ENCODE results near the gene NCOR2. TPM values are rescaled to one million over a fixed set of nuclear protein-coding genes. Genes with fewer than 3 reads are reported as not detected.

Gene NCOR2
- total and polyA plus RNA-seq, 10 of the 15 experiments (the other 5 are each of a cell fraction or from before 2014, with no cell fraction given) = 0.43 to 179 (median 14.9) TPM

- no peak for FAIRE-seq
- TF ChIP-seq ZNF207 (IDR thresholded peaks at IDR 0.05; ENCODE audit: borderline replicate concordance) (no peak), SMC3 (IDR thresholded peaks at IDR 0.05; ENCODE audit: borderline replicate concordance, low read length) (no peak), USF2 (IDR thresholded peaks at IDR 0.05; ENCODE audit: borderline replicate concordance, low read depth, low read length) (no peak), POLR2AphosphoS2 (IDR thresholded peaks at IDR 0.05; ENCODE audit: low read depth, low read length) (no peak), ZNF622 (IDR thresholded peaks at IDR 0.05) (no peak), RB1 (IDR thresholded peaks at IDR 0.05; ENCODE audit: borderline replicate concordance) (no peak), GABPA (IDR thresholded peaks at IDR 0.05; ENCODE audit: low read depth) (no peak), KDM1A (IDR thresholded peaks at IDR 0.05; ENCODE audit: borderline replicate concordance) (no peak), ZNF687 (IDR thresholded peaks at IDR 0.05) (no peak), FOS (IDR thresholded peaks at IDR 0.05; ENCODE audit: borderline replicate concordance, extremely low read depth, insufficient read length) (no peak)
- TF ChIP-seq, protein P1, sequence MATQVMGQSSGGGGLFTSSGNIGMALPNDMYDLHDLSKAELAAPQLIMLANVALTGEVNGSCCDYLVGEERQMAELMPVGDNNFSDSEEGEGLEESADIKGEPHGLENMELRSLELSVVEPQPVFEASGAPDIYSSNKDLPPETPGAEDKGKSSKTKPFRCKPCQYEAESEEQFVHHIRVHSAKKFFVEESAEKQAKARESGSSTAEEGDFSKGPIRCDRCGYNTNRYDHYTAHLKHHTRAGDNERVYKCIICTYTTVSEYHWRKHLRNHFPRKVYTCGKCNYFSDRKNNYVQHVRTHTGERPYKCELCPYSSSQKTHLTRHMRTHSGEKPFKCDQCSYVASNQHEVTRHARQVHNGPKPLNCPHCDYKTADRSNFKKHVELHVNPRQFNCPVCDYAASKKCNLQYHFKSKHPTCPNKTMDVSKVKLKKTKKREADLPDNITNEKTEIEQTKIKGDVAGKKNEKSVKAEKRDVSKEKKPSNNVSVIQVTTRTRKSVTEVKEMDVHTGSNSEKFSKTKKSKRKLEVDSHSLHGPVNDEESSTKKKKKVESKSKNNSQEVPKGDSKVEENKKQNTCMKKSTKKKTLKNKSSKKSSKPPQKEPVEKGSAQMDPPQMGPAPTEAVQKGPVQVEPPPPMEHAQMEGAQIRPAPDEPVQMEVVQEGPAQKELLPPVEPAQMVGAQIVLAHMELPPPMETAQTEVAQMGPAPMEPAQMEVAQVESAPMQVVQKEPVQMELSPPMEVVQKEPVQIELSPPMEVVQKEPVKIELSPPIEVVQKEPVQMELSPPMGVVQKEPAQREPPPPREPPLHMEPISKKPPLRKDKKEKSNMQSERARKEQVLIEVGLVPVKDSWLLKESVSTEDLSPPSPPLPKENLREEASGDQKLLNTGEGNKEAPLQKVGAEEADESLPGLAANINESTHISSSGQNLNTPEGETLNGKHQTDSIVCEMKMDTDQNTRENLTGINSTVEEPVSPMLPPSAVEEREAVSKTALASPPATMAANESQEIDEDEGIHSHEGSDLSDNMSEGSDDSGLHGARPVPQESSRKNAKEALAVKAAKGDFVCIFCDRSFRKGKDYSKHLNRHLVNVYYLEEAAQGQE (IDR thresholded peaks at IDR 0.05; ENCODE audit: low read depth, low read length) = no peak
- TF ChIP-seq, protein P2, sequence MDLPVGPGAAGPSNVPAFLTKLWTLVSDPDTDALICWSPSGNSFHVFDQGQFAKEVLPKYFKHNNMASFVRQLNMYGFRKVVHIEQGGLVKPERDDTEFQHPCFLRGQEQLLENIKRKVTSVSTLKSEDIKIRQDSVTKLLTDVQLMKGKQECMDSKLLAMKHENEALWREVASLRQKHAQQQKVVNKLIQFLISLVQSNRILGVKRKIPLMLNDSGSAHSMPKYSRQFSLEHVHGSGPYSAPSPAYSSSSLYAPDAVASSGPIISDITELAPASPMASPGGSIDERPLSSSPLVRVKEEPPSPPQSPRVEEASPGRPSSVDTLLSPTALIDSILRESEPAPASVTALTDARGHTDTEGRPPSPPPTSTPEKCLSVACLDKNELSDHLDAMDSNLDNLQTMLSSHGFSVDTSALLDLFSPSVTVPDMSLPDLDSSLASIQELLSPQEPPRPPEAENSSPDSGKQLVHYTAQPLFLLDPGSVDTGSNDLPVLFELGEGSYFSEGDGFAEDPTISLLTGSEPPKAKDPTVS (IDR thresholded peaks at IDR 0.05; ENCODE audit: low read depth, low read length) = no peak
These were observed 41.0 kb upstream of the NCOR2 start for GRCh38 chr12:124608450-124608870.

More at GRCh38 chr12:124608450-124608870, 41.0 kb upstream of the NCOR2 start:
- ChIA-PET CTCF (interaction anchor here (1.3 kb wide), 1 partner anchor 40 kb away, joined by 3 read pairs; no protein-coding TSS in a partner anchor), SMC1A (ENCODE audit: uncharacterized antibody, unreplicated experiment) (no interaction called here), POLR2A (no interaction called here), RAD21 (ENCODE audit: unreplicated experiment) (interaction anchor here (0.6 kb wide), 1 partner anchor 161 kb away, joined by 4 read pairs; no protein-coding TSS in a partner anchor)
- Histone ChIP-seq H3K27me3 (replicated peaks in 1 of 2; ENCODE audit: control insufficient read depth in 2 of 2, insufficient read depth in 2 of 2, low read length in 1 of 2) (no peaks in the 10 kb centered on the region; a peak in 1 of 4 replicates), H3K36me3 (ENCODE audit: control insufficient read depth in 2 of 2, insufficient read depth in 2 of 2, low read length in 1 of 2) (no peaks in the 10 kb centered on the region), H3K27ac (ENCODE audit: control insufficient read depth, insufficient read depth) (no peak overlapping the region), H3K4me2 (ENCODE audit: control insufficient read depth, insufficient read depth) (peak overlapping the region; percentile 70), H4K20me1 (ENCODE audit: control insufficient read depth, insufficient read depth) (no peaks in the 10 kb centered on the region), H3K9me3 (replicated peaks; ENCODE audit: control insufficient read depth, insufficient read depth, low read length) (no peaks in the 10 kb centered on the region; the same call in 2 of the 3 replicates), H3K4me1 (ENCODE audit: control insufficient read depth, insufficient read depth, low read length) (peaks cover 25% of the 10 kb centered on the region), H3K4me3 (peak overlapping the region; percentile 28; the same call in 1 of the 2 replicates), H3K79me2 (ENCODE audit: control insufficient read depth, insufficient read depth, low read length) (no peaks in the 10 kb centered on the region), H3K9ac (ENCODE audit: control insufficient read depth, insufficient read depth, low read length) (no peak overlapping the region; the same call in 1 of the 2 replicates), H2AFZ (ENCODE audit: control insufficient read depth, low read depth, low read length) (no peak overlapping the region; the same call in 1 of the 2 replicates)
- DNase-seq (ENCODE audit: low read depth, low spot score) = no peak
- intact Hi-C loops (cut with micrococcal nuclease; ENCODE audit: unreplicated experiment) = no loop called here
- peak; percentile 57 for ATAC-seq
- in situ Hi-C loops (cut with MboI) = no loop called here
- no TSS peak for BruUV-seq (replicated peaks)
- 11% methylated on average over 10 of the region's 10 CpGs for WGBS (ENCODE audit: insufficient coverage, insufficient replicate concordance, low lambda C conversion rate, missing lambda C conversion rate)
